Mesothelial cell of epicardium (in vitro differentiated cells): ENCODE data around the gene YIPF1. TPM values are rescaled to one million over a fixed set of nuclear protein-coding genes. Genes with fewer than 3 reads are reported as not detected.

Experiments used
- DNase-seq, 2 experiments: peaks; one replicate each; pipeline ENCODE4 v3.0.0; 2021; ENCODE audit warnings: low spot score in 2 of 2; ENCODE audit not compliant: unreplicated experiment in 2 of 2
- H3K27ac Mint-ChIP-seq: 2 replicates; pipeline ENCODE4 v1.8.0; 2021; ENCODE audit warnings: mixed read lengths
- H3K27me3 Mint-ChIP-seq: 2 replicates; pipeline ENCODE4 v1.8.0; 2021; ENCODE audit warnings: low read depth, mixed read lengths
- H3K36me3 Mint-ChIP-seq: 2 replicates; pipeline ENCODE4 v1.8.0; 2021; ENCODE audit warnings: mixed read lengths
- H3K4me1 Mint-ChIP-seq: 2 replicates; pipeline ENCODE4 v1.8.0; 2021; ENCODE audit warnings: mixed read lengths
- H3K4me3 Mint-ChIP-seq: 2 replicates; pipeline ENCODE4 v1.8.0; 2021; ENCODE audit warnings: mild to moderate bottlenecking, moderate library complexity, mixed read lengths
- H3K9me3 Mint-ChIP-seq: 2 replicates; pipeline ENCODE4 v1.8.0; 2021; ENCODE audit warnings: mixed read lengths
- total RNA-seq: library from RNA; stranded (reverse); gene quantifications from 3 replicates; pipeline ENCODE4 v1.2.1, GENCODE V29; 2021
- TF ChIP-seq, protein P1 (sequence below): fragments of 200-600 bp; sonication (generic); IDR thresholded peaks from one replicate; pipeline ENCODE4 v1.5.0; 2021; ENCODE audit warnings: antibody characterized with exemption; ENCODE audit not compliant: unreplicated experiment

YIPF1 gene
- total RNA-seq, 1 donor from 2014 or later, result 30.9 TPM

DNA sequence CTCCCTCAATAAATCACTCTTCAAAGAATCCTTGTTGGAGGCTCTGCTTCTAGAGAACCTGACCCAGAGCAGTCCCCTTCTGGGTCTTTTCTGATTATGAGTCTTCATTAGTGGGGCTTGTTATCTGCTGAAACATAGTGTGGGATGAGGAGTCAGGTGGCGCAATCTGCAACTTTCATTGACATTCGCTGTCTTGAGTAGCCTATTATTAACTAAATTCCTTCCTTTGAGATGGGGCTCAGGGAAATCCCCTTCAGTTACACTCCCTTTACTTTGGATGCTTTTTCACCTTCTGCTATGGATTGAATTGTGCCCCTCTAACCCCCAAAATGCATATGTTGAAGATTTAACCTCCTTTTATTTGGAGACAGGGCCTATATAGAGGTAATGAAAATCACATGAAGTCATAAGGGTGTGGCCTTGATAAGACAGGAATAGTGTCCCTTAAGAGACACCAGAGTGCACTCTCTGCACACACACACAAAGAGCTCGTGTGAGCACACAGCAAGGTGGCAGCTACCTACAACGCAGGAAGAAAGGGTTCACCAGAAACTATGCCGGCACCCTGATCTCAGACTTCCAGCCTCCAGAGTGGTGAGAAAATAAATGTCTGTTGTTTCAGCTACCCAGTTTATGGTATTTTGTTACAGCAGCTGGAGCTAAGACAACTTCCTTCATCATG, 23.9 kb upstream of the YIPF1 start:
- peaks cover 14% of the 10 kb centered on the region for H3K36me3 Mint-ChIP-seq
- peak overlapping the region; percentile 84 for H3K27ac Mint-ChIP-seq
- no peak for DNase-seq

DNA sequence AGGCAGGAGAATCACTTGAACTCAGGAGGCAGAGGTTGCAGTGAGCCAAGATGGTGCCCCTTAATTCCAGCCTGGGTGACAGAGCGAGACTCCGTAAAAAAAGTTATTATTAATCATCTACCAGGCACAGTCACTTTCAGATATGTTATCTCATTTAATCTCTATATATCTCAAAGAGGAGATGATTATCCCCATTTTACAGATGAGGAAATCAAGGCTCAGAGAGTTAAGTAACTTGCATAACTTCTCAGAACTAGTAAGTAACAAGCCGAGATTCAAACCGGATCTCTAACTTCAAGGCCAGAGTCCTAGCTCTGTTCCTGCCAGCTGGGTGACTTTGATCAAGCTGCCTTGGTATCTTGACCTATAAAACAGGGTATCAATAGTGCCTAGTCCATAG, 21.8 kb upstream of the YIPF1 start:
- no peaks in the 10 kb centered on the region for H3K27me3 Mint-ChIP-seq
- no peak for DNase-seq
- TF ChIP-seq, protein P1, sequence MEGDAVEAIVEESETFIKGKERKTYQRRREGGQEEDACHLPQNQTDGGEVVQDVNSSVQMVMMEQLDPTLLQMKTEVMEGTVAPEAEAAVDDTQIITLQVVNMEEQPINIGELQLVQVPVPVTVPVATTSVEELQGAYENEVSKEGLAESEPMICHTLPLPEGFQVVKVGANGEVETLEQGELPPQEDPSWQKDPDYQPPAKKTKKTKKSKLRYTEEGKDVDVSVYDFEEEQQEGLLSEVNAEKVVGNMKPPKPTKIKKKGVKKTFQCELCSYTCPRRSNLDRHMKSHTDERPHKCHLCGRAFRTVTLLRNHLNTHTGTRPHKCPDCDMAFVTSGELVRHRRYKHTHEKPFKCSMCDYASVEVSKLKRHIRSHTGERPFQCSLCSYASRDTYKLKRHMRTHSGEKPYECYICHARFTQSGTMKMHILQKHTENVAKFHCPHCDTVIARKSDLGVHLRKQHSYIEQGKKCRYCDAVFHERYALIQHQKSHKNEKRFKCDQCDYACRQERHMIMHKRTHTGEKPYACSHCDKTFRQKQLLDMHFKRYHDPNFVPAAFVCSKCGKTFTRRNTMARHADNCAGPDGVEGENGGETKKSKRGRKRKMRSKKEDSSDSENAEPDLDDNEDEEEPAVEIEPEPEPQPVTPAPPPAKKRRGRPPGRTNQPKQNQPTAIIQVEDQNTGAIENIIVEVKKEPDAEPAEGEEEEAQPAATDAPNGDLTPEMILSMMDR, result no peak
- no peak overlapping the region for H3K4me3 Mint-ChIP-seq
- peaks cover 7% of the 10 kb centered on the region for H3K36me3 Mint-ChIP-seq
- no peaks in the 10 kb centered on the region for H3K9me3 Mint-ChIP-seq
- H3K27ac Mint-ChIP-seq, result no peak overlapping the region
- H3K4me1 Mint-ChIP-seq, result peaks cover 38% of the 10 kb centered on the region

More for the DNA sequence above, 23.9 kb upstream of the YIPF1 start:
- H3K4me1 Mint-ChIP-seq, result peaks cover 40% of the 10 kb centered on the region
- no peaks in the 10 kb centered on the region for H3K9me3 Mint-ChIP-seq
- H3K27me3 Mint-ChIP-seq, result no peaks in the 10 kb centered on the region
- H3K4me3 Mint-ChIP-seq, result no peak overlapping the region
- TF ChIP-seq, protein P1, result no peak

DNA sequence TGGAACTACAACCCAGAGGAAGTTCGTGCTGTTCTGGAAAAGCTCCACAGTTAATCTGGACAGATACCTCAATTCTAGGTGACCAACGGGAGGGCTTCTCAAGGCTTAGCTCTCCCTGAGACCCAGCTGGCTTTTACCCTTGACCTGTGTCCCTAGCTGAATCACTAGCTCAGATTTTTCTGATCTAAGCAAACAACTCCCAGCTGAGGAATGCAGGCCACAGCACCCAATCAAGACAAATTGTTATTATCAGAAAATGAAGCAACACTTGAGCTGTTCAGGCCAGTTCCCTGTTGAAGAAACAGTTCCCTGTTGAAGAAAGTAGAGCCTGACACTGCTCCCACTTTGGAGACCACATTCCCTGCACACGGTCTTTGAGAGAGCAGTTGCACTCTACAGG, 20.3 kb upstream of the YIPF1 start:
- no peak overlapping the region for H3K4me3 Mint-ChIP-seq
- H3K4me1 Mint-ChIP-seq, result peaks cover 30% of the 10 kb centered on the region
- TF ChIP-seq, protein P1, result no peak
- DNase-seq, result no peak
- no peaks in the 10 kb centered on the region for H3K9me3 Mint-ChIP-seq
- H3K27me3 Mint-ChIP-seq, result no peaks in the 10 kb centered on the region
- H3K36me3 Mint-ChIP-seq, result peaks cover 4% of the 10 kb centered on the region
- peak overlapping the region; percentile 7 for H3K27ac Mint-ChIP-seq

DNA sequence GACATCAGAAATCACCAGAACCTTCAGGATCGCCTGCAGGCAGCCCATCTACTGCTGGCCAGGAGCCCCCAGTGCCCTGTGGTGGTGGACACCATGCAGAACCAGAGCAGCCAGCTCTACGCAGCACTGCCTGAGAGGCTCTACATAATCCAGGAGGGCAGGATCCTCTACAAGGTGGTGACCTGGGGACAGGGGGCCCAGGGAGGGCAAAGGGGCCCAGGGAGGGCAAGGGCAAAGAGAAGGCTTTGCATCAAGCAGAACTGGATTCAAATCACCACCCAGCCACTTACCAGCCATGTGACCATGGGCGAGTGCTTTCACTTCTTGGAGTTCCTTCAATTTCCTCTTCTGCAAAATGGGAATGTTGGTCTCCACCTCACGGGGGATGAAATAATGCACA, 16.5 kb upstream of the YIPF1 start:
- Mint-ChIP-seq H3K4me1 (peaks cover 15% of the 10 kb centered on the region), H3K27me3 (no peaks in the 10 kb centered on the region), H3K27ac (no peak overlapping the region), H3K9me3 (no peaks in the 10 kb centered on the region), H3K36me3 (no peaks in the 10 kb centered on the region), H3K4me3 (no peak overlapping the region)
- DNase-seq, result no peak
- TF ChIP-seq, protein P1, result no peak

DNA sequence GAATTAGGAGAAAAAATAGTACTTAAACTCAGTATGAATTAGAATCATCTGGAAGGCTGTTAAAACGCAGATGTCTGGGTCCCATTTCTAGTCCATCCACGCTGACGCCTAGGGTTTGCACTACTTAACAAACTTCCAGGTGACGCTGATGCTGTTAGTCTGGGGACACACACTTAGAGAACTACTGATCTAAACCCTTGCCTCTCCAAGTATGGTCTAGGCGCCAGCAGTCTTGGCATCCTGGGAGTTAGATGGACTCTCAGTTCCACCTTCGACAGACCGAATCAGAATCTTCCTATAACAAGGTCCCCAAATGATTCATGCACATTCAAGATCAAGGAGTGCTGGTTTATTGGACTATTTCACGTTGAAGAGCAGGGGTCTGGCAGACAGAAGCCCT, 15.9 kb upstream of the YIPF1 start:
- no peaks in the 10 kb centered on the region for H3K9me3 Mint-ChIP-seq
- DNase-seq, result no peak
- H3K36me3 Mint-ChIP-seq, result no peaks in the 10 kb centered on the region
- TF ChIP-seq, protein P1, result no peak
- H3K27ac Mint-ChIP-seq, result no peak overlapping the region
- H3K27me3 Mint-ChIP-seq, result no peaks in the 10 kb centered on the region
- H3K4me1 Mint-ChIP-seq, result peaks cover 11% of the 10 kb centered on the region
- H3K4me3 Mint-ChIP-seq, result no peak overlapping the region
